Measurements from ENCODE around the gene SPOP. TPM values are rescaled to one million over a fixed set of nuclear protein-coding genes. Genes with fewer than 3 reads are reported as not detected.

Gene SPOP
- total and polyA plus RNA-seq, 2 experiments from 2014 or later, result 13.9 to 18.6 TPM

- no peak overlapping the region for H3K27ac ChIP-seq (ENCODE audit: low read depth)
- TF ChIP-seq JUNB (IDR thresholded peaks at IDR 0.05; ENCODE audit: unreplicated experiment) (no peak), EZH2 (IDR thresholded peaks at IDR 0.05; ENCODE audit: low read depth, unreplicated experiment) (no peak), ZNF331 (CRISPR knock-in tag; IDR thresholded peaks at IDR 0.05; ENCODE audit: low read depth) (no peak), ZNF462 (CRISPR knock-in tag; IDR thresholded peaks at IDR 0.05) (no peak), EZH2phosphoT487 (IDR thresholded peaks at IDR 0.05; ENCODE audit: unreplicated experiment) (no peak), ETS1 (IDR thresholded peaks at IDR 0.05) (no peak)
- TF ChIP-seq, protein P1, sequence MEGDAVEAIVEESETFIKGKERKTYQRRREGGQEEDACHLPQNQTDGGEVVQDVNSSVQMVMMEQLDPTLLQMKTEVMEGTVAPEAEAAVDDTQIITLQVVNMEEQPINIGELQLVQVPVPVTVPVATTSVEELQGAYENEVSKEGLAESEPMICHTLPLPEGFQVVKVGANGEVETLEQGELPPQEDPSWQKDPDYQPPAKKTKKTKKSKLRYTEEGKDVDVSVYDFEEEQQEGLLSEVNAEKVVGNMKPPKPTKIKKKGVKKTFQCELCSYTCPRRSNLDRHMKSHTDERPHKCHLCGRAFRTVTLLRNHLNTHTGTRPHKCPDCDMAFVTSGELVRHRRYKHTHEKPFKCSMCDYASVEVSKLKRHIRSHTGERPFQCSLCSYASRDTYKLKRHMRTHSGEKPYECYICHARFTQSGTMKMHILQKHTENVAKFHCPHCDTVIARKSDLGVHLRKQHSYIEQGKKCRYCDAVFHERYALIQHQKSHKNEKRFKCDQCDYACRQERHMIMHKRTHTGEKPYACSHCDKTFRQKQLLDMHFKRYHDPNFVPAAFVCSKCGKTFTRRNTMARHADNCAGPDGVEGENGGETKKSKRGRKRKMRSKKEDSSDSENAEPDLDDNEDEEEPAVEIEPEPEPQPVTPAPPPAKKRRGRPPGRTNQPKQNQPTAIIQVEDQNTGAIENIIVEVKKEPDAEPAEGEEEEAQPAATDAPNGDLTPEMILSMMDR (conservative IDR thresholded peaks at IDR 0.05; ENCODE audit: low read depth in 2 of 2), result no peak
- Mint-ChIP-seq H3K27ac (no peak overlapping the region), H3K9me3 (no peaks in the 10 kb centered on the region), H3K4me3 (no peak overlapping the region), H3K27me3 (ENCODE audit: insufficient read depth, low read depth, poor library complexity) (peaks cover 17% of the 10 kb centered on the region), H3K4me1 (peaks cover 24% of the 10 kb centered on the region), H3K36me3 (ENCODE audit: low read depth) (no peaks in the 10 kb centered on the region; the same call in 2 of the 3 replicates)
- no peaks in the 10 kb centered on the region for H3K9me2 ChIP-seq (ENCODE audit: insufficient read depth)
- H3K36me3 ChIP-seq (ENCODE audit: insufficient read depth), result no peaks in the 10 kb centered on the region
- H3K79me2 ChIP-seq (replicated peaks; ENCODE audit: insufficient read depth), result no peaks in the 10 kb centered on the region
- H3F3A ChIP-seq (replicated peaks; ENCODE audit: low read depth), result 0 out of 2 replicates have a peak, but pooled peaks cover 3% of the 10 kb centered on the region
- ATAC-seq, result no peak
- no peak for DNase-seq (ENCODE audit: low spot score)
- no peak overlapping the region for H3K4me3 ChIP-seq
- H4K20me1 ChIP-seq (replicated peaks; ENCODE audit: insufficient read depth), result no peaks in the 10 kb centered on the region; the same call in 1 of the 2 replicates
- H3K27me3 ChIP-seq (ENCODE audit: insufficient read depth), result peaks cover 14% of the 10 kb centered on the region
- H3K4me2 ChIP-seq, result no peak overlapping the region
- H2AFZ ChIP-seq, result no peak overlapping the region
- no peaks in the 10 kb centered on the region for H3K4me1 ChIP-seq (ENCODE audit: insufficient read depth)
These were observed 96.3 kb downstream of the SPOP start for GRCh38 chr17:49581648-49581998.

All from GM23338 (cell line).